Ovary (tissue), 9 donors: ENCODE measurements around the gene ARFGEF3. TPM values are rescaled to one million over a fixed set of nuclear protein-coding genes. Genes with fewer than 3 reads are reported as not detected.
"Not testable (repeated sequence)": the region's sequence is repeated elsewhere in the genome, so short reads cannot be mapped to it uniquely, and the experiment has no call there.

Source experiments
- DNase-seq, 5 donors: peaks; one replicate each; pipeline ENCODE4 v3.0.0-alpha.2; 2019 to 2020
- H3K27ac ChIP-seq, 2 donors: fragments of 200-600 bp; one replicate each; pipeline versions ENCODE4 v1.5.1 to v1.8.0; 2019 to 2022
- H3K27me3 ChIP-seq: fragments of 200-600 bp; one replicate; pipeline ENCODE4 v1.8.0; 2022
- H3K36me3 ChIP-seq: fragments of 200-600 bp; sonication (generic); one replicate; pipeline ENCODE4 v1.5.1; 2019
- H3K4me1 ChIP-seq: one replicate; pipeline ENCODE4 v1.8.1; 2013; ENCODE audit warnings: mild to moderate bottlenecking, moderate library complexity; ENCODE audit not compliant: insufficient read depth
- H3K4me3 ChIP-seq: fragments of 200-600 bp; sonication (generic); one replicate; pipeline ENCODE4 v1.5.1; 2017
- H3K9me3 ChIP-seq, 2 donors: fragments of 200-600 bp in 1 of 2; sonication (generic) in 1 of 2; one replicate each; pipeline versions ENCODE4 v1.5.1 to v1.8.1; 2013 to 2019; ENCODE audit warnings: mild to moderate bottlenecking in 1 of 2, moderate library complexity in 1 of 2
- EP300 ChIP-seq: sonication (generic); formaldehyde crosslinking; IDR thresholded peaks from one replicate; pipeline ENCODE4 v1.6.1; 2017; ENCODE audit warnings: antibody characterized with exemption
- POLR2A ChIP-seq: fragments of 450-650 bp; IDR thresholded peaks from one replicate; pipeline ENCODE4 v1.6.1; 2017; ENCODE audit warnings: antibody characterized with exemption, mild to moderate bottlenecking, moderate library complexity
- WGBS, 3 donors: extraction: QIAGEN DNeasy Blood & Tissue Kit in 1 of 3; methylation state at CpG; one replicate each; pipeline versions ENCODE4 v1.1.5 to v1.1.7; 2013 to 2017; 5-methylcytosine and 5-hydroxymethylcytosine counted together
- intact Hi-C, 4 donors: fragments of 100-400 bp; cut with DNase I; formaldehyde crosslinking; loops; one replicate each; pipeline versions ENCODE4 v1.11.0 to v1.15.1; 2022 to 2023
- polyA plus RNA-seq, 2 donors: library from polyadenylated mRNA; stranded (reverse); fragments of 200-250 nt in 1 of 2; fragments of 350-450 nt in 1 of 2; fragmentation: Illumina TruSeq in 1 of 2; extraction: RNeasy Lipid Tissue Mini Kit (QIAGEN cat#74804) in 1 of 2; gene quantifications; one replicate each; pipeline ENCODE4 v1.2.3, GENCODE V29; 2013 to 2014
- total RNA-seq, 7 donors: library from RNA; depleted of rRNA in 2 of 7; stranded (reverse); fragments of >200 nt in 2 of 7; fragmentation: NEBNext Ultra II Directional in 3 of 7; extraction: Animal tissue kit (Norgen Biotek cat#: 25700) in 3 of 7; gene quantifications; one replicate each; pipeline versions ENCODE4 v1.1.0 to v1.2.4, GENCODE V29; 2016 to 2023
- TF ChIP-seq, protein P1 (sequence below), 3 donors: fragments of 450-650 bp in 2 of 3; fragments of 200-600 bp in 1 of 3; IDR thresholded peaks; one replicate each; pipeline versions ENCODE4 v1.5.1 to v1.8.0; 2016 to 2022; ENCODE audit warnings: antibody characterized with exemption in 3 of 3, mild to moderate bottlenecking in 1 of 3
- donor health status: DM: no; HTN: no; CAD: no; lungs with moderate emphysema.
- donor health status: DM: no; HTN: no; CAD: no.
- donor health status: Bipolar disorder and iron deficiency.
- donor health status: DM: yes; HTN: yes; CAD: no.
- donor health status: DM: no; HTN: no; CAD: no.
- donor health status: DM: yes; HTN: yes; CAD: no.

ARFGEF3 gene
- total and polyA plus RNA-seq, 9 donors = 0.15 to 6.1 (median 0.72) TPM

GRCh38 chr6:138211048-138211581 is 49.4 kb downstream of the ARFGEF3 start:
- Histone ChIP-seq H3K9me3 (no peaks in the 10 kb centered on the region), H3K27ac (no peak overlapping the region), H3K4me1 (no peaks in the 10 kb centered on the region), H3K27me3 (no peaks in the 10 kb centered on the region), H3K4me3 (no peak overlapping the region), H3K36me3 (no peaks in the 10 kb centered on the region)
- intact Hi-C loops = no loop called here
- DNase-seq = no peak
- WGBS, 3 donors = 61 to 69% (median 61%) methylated on average over 2 of the region's 2 CpGs
- TF ChIP-seq EP300 (no peak), POLR2A (no peak)
- TF ChIP-seq, protein P1, sequence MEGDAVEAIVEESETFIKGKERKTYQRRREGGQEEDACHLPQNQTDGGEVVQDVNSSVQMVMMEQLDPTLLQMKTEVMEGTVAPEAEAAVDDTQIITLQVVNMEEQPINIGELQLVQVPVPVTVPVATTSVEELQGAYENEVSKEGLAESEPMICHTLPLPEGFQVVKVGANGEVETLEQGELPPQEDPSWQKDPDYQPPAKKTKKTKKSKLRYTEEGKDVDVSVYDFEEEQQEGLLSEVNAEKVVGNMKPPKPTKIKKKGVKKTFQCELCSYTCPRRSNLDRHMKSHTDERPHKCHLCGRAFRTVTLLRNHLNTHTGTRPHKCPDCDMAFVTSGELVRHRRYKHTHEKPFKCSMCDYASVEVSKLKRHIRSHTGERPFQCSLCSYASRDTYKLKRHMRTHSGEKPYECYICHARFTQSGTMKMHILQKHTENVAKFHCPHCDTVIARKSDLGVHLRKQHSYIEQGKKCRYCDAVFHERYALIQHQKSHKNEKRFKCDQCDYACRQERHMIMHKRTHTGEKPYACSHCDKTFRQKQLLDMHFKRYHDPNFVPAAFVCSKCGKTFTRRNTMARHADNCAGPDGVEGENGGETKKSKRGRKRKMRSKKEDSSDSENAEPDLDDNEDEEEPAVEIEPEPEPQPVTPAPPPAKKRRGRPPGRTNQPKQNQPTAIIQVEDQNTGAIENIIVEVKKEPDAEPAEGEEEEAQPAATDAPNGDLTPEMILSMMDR (IDR thresholded peaks at IDR 0.05) = no peak

GRCh38 chr6:138211601-138212000 is 49.9 kb downstream of the ARFGEF3 start:
- intact Hi-C loops = no loop called here
- WGBS, 3 donors = 68 to 73% (median 73%) methylated on average over 5 of the region's 5 CpGs
- no peaks in the 10 kb centered on the region for H3K36me3 ChIP-seq
- no peak for TF ChIP-seq EP300
- TF ChIP-seq, protein P1 (IDR thresholded peaks at IDR 0.05) = no peak
- no peak for TF ChIP-seq POLR2A
- H3K9me3 ChIP-seq = no peaks in the 10 kb centered on the region
- H3K4me1 ChIP-seq = no peaks in the 10 kb centered on the region
- no peak for DNase-seq
- no peak overlapping the region for H3K27ac ChIP-seq
- H3K4me3 ChIP-seq = no peak overlapping the region
- no peaks in the 10 kb centered on the region for H3K27me3 ChIP-seq

- H3K27ac ChIP-seq, DNase-seq, H3K4me3 ChIP-seq, H3K36me3 ChIP-seq, H3K4me1 ChIP-seq, H3K27me3 ChIP-seq, intact Hi-C loops, H3K9me3 ChIP-seq: not testable (repeated sequence)
- WGBS, 3 donors = 96% methylated on average over 2 of the region's 2 CpGs
Observed at GRCh38 chr6:138212530-138212929, 50.8 kb downstream of the ARFGEF3 start.

DNA sequence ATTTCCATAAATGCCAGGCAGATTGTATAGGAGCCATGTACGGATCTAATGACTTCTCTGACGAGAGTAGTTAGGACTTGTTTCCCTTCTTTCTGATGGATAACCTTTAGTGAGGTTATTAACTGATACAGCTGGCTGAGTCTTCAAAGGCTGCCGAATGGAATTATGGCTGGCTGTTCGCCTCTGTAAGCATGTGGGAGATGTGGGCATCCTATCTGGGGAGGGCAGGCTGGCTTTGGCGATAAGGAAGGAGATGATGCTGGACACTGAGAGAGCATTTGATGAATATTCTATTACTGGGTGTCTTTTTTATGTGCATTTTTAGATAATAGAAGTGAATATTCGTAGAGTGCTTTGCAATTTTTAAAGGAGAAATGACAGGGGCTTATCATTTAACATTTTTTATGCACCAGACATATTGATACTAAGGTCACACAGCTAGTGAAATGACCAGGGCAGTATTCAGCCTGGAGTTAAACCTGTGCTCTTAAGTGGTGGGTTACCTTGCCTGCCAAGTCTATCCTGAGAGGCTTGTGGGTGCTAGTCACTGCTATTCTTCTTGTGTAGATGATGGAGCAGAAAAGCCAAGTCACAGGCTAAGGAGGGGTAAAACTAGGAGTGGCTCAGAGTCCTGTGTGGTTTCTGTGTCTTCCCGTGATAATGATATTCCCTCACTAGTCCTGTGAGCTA is 53.5 kb downstream of the ARFGEF3 start:
- H3K27me3 ChIP-seq = no peaks in the 10 kb centered on the region
- intact Hi-C loops = no loop called here
- no peak overlapping the region for H3K27ac ChIP-seq
- no peak overlapping the region for H3K4me3 ChIP-seq
- TF ChIP-seq EP300 = no peak
- TF ChIP-seq, protein P1 (IDR thresholded peaks at IDR 0.05) = no peak
- no peaks in the 10 kb centered on the region for H3K4me1 ChIP-seq
- no peaks in the 10 kb centered on the region for H3K9me3 ChIP-seq
- WGBS, 3 donors = 29 to 36% (median 33%) methylated on average over 7 of the region's 7 CpGs
- no peaks in the 10 kb centered on the region for H3K36me3 ChIP-seq
- no peak for DNase-seq

DNA sequence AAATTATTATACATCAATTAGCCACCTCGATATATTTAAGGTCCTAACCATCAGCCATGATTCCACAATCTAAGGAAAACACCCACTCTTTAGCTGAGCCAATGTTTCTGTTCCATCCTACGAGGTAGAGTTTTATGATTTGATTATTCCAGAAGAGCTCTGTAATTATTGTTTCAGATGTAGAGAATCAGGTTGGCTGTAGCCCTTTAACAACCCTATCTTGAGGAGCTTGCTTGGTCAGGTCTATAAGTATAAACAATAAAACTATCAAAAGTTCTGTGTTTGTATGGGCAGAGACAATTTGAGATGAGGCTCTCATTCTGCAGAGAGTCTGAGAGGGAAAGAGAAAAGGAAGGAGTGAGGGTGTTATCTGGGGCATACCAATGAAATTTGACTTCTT is 56.7 kb downstream of the ARFGEF3 start, which contains the start of gene PBOV1:
Gene PBOV1 (minus strand): TSS at position 43 of the 400 bp plus-strand sequence. CDS start 96 bp downstream, outside the sequence.
- 46 to 64% (median 49%) methylated on average over 2 of the region's 2 CpGs for WGBS, 3 donors
- no peaks in the 10 kb centered on the region for H3K27me3 ChIP-seq
- intact Hi-C loops = no loop called here
- H3K27ac ChIP-seq = no peak within 1 kb of the TSS
- H3K36me3 ChIP-seq = no peaks in the 10 kb centered on the region
- H3K4me1 ChIP-seq = no peaks in the 10 kb centered on the region
- H3K9me3 ChIP-seq = no peaks in the 10 kb centered on the region
- no peak for DNase-seq
- no peak for TF ChIP-seq POLR2A
- TF ChIP-seq, protein P1 (IDR thresholded peaks at IDR 0.05) = no peak
- TF ChIP-seq EP300 = no peak
- no peak within 1 kb of the TSS for H3K4me3 ChIP-seq
